Trophoblast cell (in vitro differentiated cells and primary cell): ENCODE results near the gene GALNTL6.

Source experiments
- DNase-seq, 2 donors: peaks; one replicate each; pipeline ENCODE4 v3.0.0-alpha.2; 2016
- H2AFZ ChIP-seq: 2 replicates; pipeline ENCODE4 v1.6.1; 2013; ENCODE audit warnings: low read length, moderate library complexity, mild to moderate bottlenecking; ENCODE audit not compliant: insufficient read depth, poor library complexity
- H2AK5ac ChIP-seq: 2 replicates; pipeline ENCODE4 v1.6.1; 2013; ENCODE audit warnings: mild to moderate bottlenecking, low read length
- H2BK120ac ChIP-seq: 2 replicates; pipeline ENCODE4 v1.6.1; 2013; ENCODE audit warnings: low read length, mild to moderate bottlenecking, moderate library complexity; ENCODE audit not compliant: insufficient read depth, poor library complexity
- H2BK12ac ChIP-seq: 2 replicates; pipeline ENCODE4 v1.6.1; 2013; ENCODE audit warnings: mild to moderate bottlenecking, low read length, moderate library complexity
- H2BK5ac ChIP-seq: 2 replicates; pipeline ENCODE4 v1.6.1; 2013; ENCODE audit warnings: low read length, low read depth, moderate library complexity, mild to moderate bottlenecking; ENCODE audit not compliant: poor library complexity
- H3K14ac ChIP-seq: 2 replicates; pipeline ENCODE4 v1.6.1; 2013; ENCODE audit warnings: mild to moderate bottlenecking, low read length
- H3K18ac ChIP-seq: 2 replicates; pipeline ENCODE4 v1.6.1; 2013; ENCODE audit warnings: mild to moderate bottlenecking, low read length
- H3K23ac ChIP-seq: 2 replicates; pipeline ENCODE4 v1.6.1; 2013; ENCODE audit warnings: low read length
- H3K27ac ChIP-seq: 2 replicates; pipeline ENCODE4 v1.5.1; 2013; ENCODE audit warnings: low read depth, mild to moderate bottlenecking, inconsistent platforms, low read length, moderate library complexity
- H3K27me3 ChIP-seq: 2 replicates; pipeline ENCODE4 v1.6.1; 2013; ENCODE audit warnings: inconsistent platforms, mild to moderate bottlenecking, low read length, moderate library complexity; ENCODE audit not compliant: insufficient read depth
- H3K36me3 ChIP-seq, 2 experiments: 1 replicate in 1 of 2; 2 replicates in 1 of 2; pipeline ENCODE4 v1.6.1; 2013; ENCODE audit warnings: low read length in 2 of 2, mild to moderate bottlenecking in 2 of 2, moderate library complexity in 1 of 2; ENCODE audit not compliant: insufficient read depth in 2 of 2, control insufficient read depth in 1 of 2
- H3K4ac ChIP-seq: 2 replicates; pipeline ENCODE4 v1.6.1; 2013; ENCODE audit warnings: low read depth, mild to moderate bottlenecking, low read length, moderate library complexity
- H3K4me1 ChIP-seq, 2 experiments: 1 replicate in 1 of 2; 2 replicates in 1 of 2; pipeline ENCODE4 v1.6.1; 2013; ENCODE audit warnings: low read length in 2 of 2, mild to moderate bottlenecking in 2 of 2, moderate library complexity in 1 of 2; ENCODE audit not compliant: insufficient read depth in 2 of 2, control insufficient read depth in 1 of 2
- H3K4me2 ChIP-seq: 2 replicates; pipeline ENCODE4 v1.6.1; 2013; ENCODE audit warnings: inconsistent platforms, mild to moderate bottlenecking, low read length, moderate library complexity
- H3K4me3 ChIP-seq: 2 replicates; pipeline ENCODE4 v1.5.1; 2013; ENCODE audit warnings: mild to moderate bottlenecking, low read depth, low read length, inconsistent platforms
- H3K79me1 ChIP-seq: one replicate; pipeline ENCODE4 v1.6.1; 2013; ENCODE audit warnings: low read length
- H3K79me2 ChIP-seq: 2 replicates; pipeline ENCODE4 v1.6.1; 2013; ENCODE audit warnings: low read length, mild to moderate bottlenecking; ENCODE audit not compliant: control insufficient read depth, insufficient read depth, poor library complexity
- H3K9ac ChIP-seq: 2 replicates; pipeline ENCODE4 v1.6.1; 2013; ENCODE audit warnings: mild to moderate bottlenecking, low read length
- H3K9me3 ChIP-seq: 2 replicates; pipeline ENCODE4 v1.6.1; 2013; ENCODE audit warnings: low read depth, mild to moderate bottlenecking, control low read depth, inconsistent platforms, low read length; ENCODE audit not compliant: insufficient read depth
- H4K12ac ChIP-seq: 2 replicates; pipeline ENCODE4 v1.6.1; 2013; ENCODE audit warnings: low read depth, mild to moderate bottlenecking, low read length, moderate library complexity
- H4K8ac ChIP-seq: 2 replicates; pipeline ENCODE4 v1.6.1; 2013; ENCODE audit warnings: low read depth, mild to moderate bottlenecking, low read length, moderate library complexity
- H4K91ac ChIP-seq: one replicate; pipeline ENCODE4 v1.6.1; 2013; ENCODE audit warnings: low read depth, mild to moderate bottlenecking, low read length, moderate library complexity
- WGBS: extraction: QIAGEN DNeasy Blood & Tissue Kit; methylation state at CpG from one replicate; pipeline ENCODE4 v1.1.7; 2013; ENCODE audit warnings: missing lambda C conversion rate; ENCODE audit not compliant: insufficient read length, insufficient coverage; ENCODE audit errors: extremely low coverage; 5-methylcytosine and 5-hydroxymethylcytosine counted together

Gene GALNTL6

DNA sequence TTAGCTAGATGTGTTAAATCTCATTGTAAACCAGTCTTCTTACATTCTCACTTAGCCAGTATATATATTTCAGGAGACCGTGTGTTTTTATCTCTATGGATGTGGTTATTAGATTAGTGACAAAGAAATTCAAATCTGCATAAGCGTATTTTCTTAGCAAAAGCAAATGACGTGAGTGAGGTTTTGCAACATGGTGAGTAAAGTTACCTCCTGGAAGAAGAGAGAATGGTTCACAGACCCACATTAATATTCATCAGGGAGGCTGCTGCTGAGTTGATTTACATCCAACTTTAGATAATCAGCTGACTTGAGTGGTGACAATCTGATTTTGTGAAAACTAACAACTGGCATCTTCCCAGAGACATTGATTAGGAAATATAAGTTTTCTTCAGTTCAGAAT is 765.5 kb downstream of the GALNTL6 start:
- H4K12ac ChIP-seq: no peak overlapping the region
- no CpG with 5 or more reads among the region's 3 CpGs for WGBS

DNA sequence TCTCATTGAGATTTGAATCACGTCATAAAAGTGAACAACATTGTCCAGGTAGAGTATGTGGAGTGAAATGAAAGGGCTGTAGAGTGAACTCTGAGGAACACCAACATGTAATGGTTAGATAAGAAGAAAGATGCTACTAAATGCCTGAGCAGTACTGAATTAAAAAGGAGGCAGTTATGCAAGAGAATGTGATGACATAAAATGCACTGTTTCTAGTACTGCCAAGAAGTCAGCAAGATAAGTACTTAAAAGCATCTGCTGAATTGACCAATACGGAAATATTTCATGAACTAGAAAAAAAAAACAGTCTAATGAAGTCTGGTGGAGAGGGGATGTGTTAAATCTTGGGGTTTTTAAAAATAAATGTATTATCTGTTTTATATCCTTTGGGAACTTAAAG is 771.6 kb downstream of the GALNTL6 start:
- no peak overlapping the region for H3K14ac ChIP-seq
- H3K27me3 ChIP-seq: no peaks in the 10 kb centered on the region
- no peak overlapping the region for H3K18ac ChIP-seq
- no peak overlapping the region for H4K8ac ChIP-seq
- H3K4me1 ChIP-seq: no peaks in the 10 kb centered on the region
- no peak overlapping the region for H3K27ac ChIP-seq
- no peak overlapping the region for H2AFZ ChIP-seq
- no peak overlapping the region for H3K9ac ChIP-seq
- no peaks in the 10 kb centered on the region for H3K79me2 ChIP-seq
- H3K4ac ChIP-seq: no peak overlapping the region
- H4K12ac ChIP-seq: no peak overlapping the region
- H3K4me2 ChIP-seq: no peak overlapping the region
- no peaks in the 10 kb centered on the region for H3K36me3 ChIP-seq
- WGBS: no CpG with 5 or more reads among the region's 2 CpGs
- H3K4me3 ChIP-seq: no peak overlapping the region
- H2BK12ac ChIP-seq: no peak overlapping the region
- H3K23ac ChIP-seq: no peak overlapping the region
- H3K79me1 ChIP-seq: no peaks in the 10 kb centered on the region
- no peak overlapping the region for H2BK5ac ChIP-seq
- H2AK5ac ChIP-seq: no peak overlapping the region
- H2BK120ac ChIP-seq: no peak overlapping the region
- no peaks in the 10 kb centered on the region for H3K9me3 ChIP-seq
- no peak for DNase-seq
- no peak overlapping the region for H4K91ac ChIP-seq

More for the DNA sequence above, 765.5 kb downstream of the GALNTL6 start:
- Histone ChIP-seq H3K23ac (no peak overlapping the region), H3K79me1 (no peaks in the 10 kb centered on the region), H3K14ac (no peak overlapping the region), H2AK5ac (no peak overlapping the region), H3K36me3 (no peaks in the 10 kb centered on the region), H4K91ac (no peak overlapping the region), H2BK5ac (no peak overlapping the region), H3K4ac (no peak overlapping the region), H2BK12ac (no peak overlapping the region), H3K9me3 (no peaks in the 10 kb centered on the region), H4K8ac (no peak overlapping the region), H3K18ac (no peak overlapping the region), H3K4me3 (no peak overlapping the region), H3K79me2 (no peaks in the 10 kb centered on the region), H3K4me2 (no peak overlapping the region), H2BK120ac (no peak overlapping the region), H3K27me3 (no peaks in the 10 kb centered on the region), H3K9ac (no peak overlapping the region), H3K27ac (no peak overlapping the region), H2AFZ (no peak overlapping the region), H3K4me1 (no peaks in the 10 kb centered on the region)
- DNase-seq: no peak

DNA sequence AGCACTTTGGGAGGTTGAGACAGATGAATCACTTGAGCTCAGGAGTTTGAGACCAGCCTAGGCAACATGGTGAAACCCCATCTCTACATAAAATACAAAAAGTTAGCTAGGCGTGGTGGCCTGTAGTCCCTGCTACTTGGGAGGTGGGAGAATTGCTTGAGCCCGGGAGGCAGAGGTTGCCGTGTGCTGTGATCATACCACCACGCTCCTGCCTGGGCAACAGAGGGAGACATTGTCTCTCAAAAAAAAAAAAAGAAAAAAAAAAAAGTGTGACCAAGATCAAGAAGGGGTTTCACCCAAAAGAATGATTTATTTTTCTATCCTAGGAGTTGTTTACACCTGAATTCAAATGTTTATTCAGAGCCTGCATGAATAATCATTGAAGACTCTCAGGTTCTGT is 783.0 kb downstream of the GALNTL6 start:
- no peak overlapping the region for H3K23ac ChIP-seq
- no peak overlapping the region for H4K12ac ChIP-seq
- H2BK120ac ChIP-seq: no peak overlapping the region
- H2BK12ac ChIP-seq: no peak overlapping the region
- no peak overlapping the region for H3K4me2 ChIP-seq
- no peak overlapping the region for H2AFZ ChIP-seq
- no peak overlapping the region for H3K27ac ChIP-seq
- H4K8ac ChIP-seq: no peak overlapping the region
- no CpG with 5 or more reads among the region's 4 CpGs for WGBS
- H3K14ac ChIP-seq: no peak overlapping the region
- H3K27me3 ChIP-seq: no peaks in the 10 kb centered on the region
- H2BK5ac ChIP-seq: no peak overlapping the region
- no peak overlapping the region for H2AK5ac ChIP-seq
- no peak overlapping the region for H3K4me3 ChIP-seq
- no peaks in the 10 kb centered on the region for H3K79me2 ChIP-seq
- no peaks in the 10 kb centered on the region for H3K9me3 ChIP-seq
- H3K36me3 ChIP-seq: no peaks in the 10 kb centered on the region
- no peak overlapping the region for H3K18ac ChIP-seq
- H3K4me1 ChIP-seq: no peaks in the 10 kb centered on the region
- H4K91ac ChIP-seq: no peak overlapping the region
- H3K9ac ChIP-seq: no peak overlapping the region
- H3K79me1 ChIP-seq: no peaks in the 10 kb centered on the region
- H3K4ac ChIP-seq: no peak overlapping the region
- DNase-seq: no peak

DNA sequence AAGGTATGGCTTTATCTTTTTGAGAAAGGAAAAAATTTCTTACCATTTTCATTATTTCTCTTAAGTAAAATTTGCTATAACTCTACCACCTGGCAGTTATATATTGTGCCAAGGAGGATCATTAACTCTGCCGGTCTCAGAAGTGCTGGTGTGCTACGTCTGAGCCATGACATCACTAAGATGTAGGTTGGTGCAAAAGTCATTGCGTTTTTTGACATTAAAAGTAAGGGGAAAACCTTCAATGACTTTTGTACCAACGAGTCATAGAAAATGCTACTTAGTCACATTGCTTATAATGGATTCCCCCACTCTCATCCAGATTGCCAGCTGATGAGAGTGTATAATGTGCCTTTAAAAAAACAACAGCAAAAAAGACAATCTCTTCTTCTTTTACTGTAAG is 786.4 kb downstream of the GALNTL6 start:
- Histone ChIP-seq H2BK5ac (no peak overlapping the region), H3K18ac (no peak overlapping the region), H4K12ac (no peak overlapping the region), H3K4me1 (no peaks in the 10 kb centered on the region), H2AFZ (no peak overlapping the region), H3K9me3 (no peaks in the 10 kb centered on the region), H3K4me2 (no peak overlapping the region), H2BK120ac (no peak overlapping the region), H3K9ac (no peak overlapping the region), H3K79me1 (no peaks in the 10 kb centered on the region), H2BK12ac (no peak overlapping the region), H4K8ac (no peak overlapping the region), H3K79me2 (no peaks in the 10 kb centered on the region), H2AK5ac (no peak overlapping the region), H3K27me3 (no peaks in the 10 kb centered on the region), H4K91ac (no peak overlapping the region), H3K36me3 (no peaks in the 10 kb centered on the region), H3K4me3 (no peak overlapping the region), H3K4ac (no peak overlapping the region), H3K27ac (no peak overlapping the region), H3K14ac (no peak overlapping the region), H3K23ac (no peak overlapping the region)
- DNase-seq: no peak
- WGBS: no CpG with 5 or more reads among the region's 4 CpGs
